ENCODE measurements around the gene SUPT20HL2.
"Not testable (repeated sequence)": the region's sequence is repeated elsewhere in the genome, so short reads cannot be mapped to it uniquely, and the experiment has no call there.

The SUPT20HL2 gene

DNA sequence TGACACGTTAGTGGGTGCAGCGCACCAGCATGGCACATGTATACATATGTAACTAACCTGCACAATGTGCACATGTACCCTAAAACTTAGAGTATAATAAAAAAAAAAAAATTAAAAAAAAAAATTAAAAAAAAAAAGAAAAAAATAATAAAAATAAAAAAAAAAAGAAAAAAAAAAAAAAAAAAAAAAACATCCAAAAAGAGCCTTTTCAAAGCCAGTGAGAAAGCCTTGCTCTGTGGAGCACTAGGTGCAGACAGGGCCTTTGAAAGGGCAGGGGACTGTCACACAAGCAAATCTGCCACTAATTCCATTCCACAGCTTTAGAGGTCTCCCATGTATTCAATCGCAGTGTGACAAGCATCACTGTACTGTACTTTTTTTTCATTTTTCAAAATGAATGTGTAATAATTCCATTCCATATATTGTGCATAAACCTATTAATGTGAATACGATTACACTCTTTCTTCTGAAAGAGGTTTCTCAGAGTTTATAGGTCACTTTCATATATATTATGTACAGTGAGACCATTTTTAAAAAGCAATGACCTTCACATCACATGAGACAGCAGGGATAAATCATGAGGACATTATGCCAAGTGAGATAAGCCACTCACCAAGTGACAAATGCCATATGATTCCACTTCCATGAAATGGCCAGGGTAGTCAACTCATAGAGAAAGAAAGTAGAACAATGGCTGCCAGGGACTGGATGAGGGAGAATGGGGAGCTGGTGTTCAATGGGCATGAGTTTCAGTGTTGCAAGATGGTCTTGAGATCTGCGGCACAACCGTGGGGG lies 4.1 kb downstream of the SUPT20HL2 start:
- not testable (repeated sequence) for DNase-seq (ENCODE audit: extremely low read depth in 1 of 2, low read depth in 1 of 2)

DNA sequence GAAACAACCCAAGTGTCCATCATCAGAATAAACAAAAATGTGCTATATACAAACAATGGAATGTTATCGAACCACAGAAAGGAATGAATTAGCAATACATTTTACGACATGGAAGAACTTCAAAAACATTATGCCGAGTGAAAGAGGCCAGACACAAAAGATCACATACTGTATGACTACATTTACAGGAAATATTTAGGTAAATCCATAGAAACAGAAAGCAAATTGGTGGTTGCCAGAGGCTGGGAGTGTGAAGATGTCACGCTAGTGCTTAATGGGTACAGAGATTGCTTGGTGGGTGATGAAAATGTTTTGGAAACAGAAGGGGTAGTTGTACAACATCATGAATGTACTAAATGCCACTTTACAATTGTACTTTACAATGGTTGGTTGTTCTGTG lies 5.1 kb downstream of the SUPT20HL2 start:
- not testable (repeated sequence) for DNase-seq (ENCODE audit: extremely low read depth in 1 of 2, low read depth in 1 of 2)

DNA sequence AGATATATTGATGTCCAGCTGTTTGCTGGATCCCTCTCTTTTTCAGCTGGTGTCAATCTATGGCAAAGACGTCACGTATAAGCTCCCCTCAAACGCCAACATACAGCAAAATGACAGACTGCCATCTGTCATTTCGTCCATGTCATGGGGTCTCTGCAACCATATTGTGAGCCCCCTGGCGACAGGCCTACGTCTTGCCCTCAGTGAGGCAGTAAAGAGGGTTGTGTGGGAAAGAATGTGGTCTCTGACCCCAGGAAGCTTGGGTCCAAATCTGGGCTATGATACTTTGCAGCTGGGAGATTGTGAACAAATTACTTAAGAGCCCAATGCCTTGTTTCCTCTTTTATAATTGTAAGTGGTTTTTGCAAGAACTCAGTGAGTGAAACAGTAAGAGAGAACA lies 7.4 kb downstream of the SUPT20HL2 start:
- DNase-seq (ENCODE audit: extremely low read depth in 1 of 2, low read depth in 1 of 2): no peak

DNA sequence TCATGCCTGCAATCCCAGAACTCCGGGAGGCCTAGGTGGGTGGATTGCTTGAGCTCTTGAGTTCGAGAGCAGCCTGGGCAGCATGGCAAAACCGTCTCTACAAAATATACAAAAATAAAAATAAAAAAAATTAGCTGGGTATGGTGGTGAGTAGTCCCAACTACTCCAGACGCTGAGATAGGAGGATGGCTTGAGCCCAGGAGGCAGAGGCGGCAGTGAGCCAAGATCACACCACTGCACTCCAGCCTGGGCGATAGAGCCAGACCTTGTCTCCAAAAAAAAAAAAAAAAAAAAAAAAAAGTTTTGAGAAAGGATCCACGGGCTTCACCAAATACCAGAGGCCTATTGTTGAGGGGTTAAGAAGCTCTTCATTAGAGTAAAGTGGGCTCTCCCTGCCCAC lies 8.0 kb downstream of the SUPT20HL2 start:
- DNase-seq (ENCODE audit: extremely low read depth in 1 of 2, low read depth in 1 of 2): no peak

DNA sequence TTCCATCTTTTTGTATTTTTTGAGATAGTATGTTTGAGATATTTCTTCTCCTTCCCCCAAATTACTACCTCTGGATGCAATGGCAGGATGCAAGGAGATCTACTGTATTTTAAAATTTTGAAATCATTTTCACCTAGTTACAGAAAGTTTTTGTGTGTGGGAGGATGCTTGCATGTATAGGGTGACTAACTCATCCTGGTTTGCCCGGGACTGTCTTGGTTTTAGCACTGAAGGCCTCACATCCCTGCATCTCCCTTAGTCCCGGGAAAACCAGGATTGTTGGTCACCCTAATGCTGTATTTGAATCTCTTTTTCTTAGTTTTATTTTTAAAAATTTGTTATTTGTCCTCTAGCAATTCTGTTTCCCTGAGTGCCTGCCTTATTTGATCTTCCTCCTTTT lies 12.1 kb downstream of the SUPT20HL2 start:
- no peak for DNase-seq (ENCODE audit: extremely low read depth in 1 of 2, low read depth in 1 of 2)

DNA sequence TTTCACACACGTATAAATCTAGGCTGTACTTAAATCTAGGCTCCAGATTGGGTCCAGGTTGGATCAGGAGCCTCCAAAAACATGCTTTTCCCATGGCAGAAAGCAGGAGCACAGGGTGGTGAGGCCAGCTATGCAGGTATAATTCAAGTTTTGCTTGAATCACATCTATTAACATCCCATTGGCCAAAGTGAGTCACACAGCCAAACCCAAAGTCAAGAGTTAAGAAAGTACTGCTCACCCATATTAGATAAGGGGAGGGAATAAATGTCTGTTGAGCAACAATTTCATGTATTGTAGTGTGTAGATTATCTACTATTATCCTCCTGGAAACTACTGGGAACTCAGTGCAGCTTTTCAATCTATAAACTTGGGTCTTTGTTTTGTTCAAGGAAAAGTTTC lies 12.8 kb downstream of the SUPT20HL2 start:
- no peak for DNase-seq (ENCODE audit: extremely low read depth in 1 of 2, low read depth in 1 of 2)

DNA sequence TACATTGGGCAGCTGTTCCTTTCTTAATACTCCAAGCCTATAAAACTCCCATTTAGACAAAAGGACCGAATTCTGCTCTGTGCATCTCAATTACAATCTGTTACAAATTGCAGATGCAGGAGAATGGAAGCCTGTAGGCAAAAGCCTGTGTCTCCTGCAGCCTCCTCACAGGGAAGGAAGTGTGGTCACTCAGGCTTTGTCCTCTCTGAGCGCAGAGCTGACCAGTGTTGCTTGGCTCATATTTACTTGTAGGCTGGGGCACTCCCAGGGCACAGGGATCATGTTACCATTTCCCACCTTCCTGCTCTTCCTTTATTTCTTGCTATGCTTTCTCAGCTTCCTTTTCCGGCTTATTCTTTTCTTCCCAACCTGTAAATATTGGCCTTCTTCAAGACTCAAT lies 15.7 kb downstream of the SUPT20HL2 start:
- no peak for DNase-seq (ENCODE audit: extremely low read depth in 1 of 2, low read depth in 1 of 2)

DNA sequence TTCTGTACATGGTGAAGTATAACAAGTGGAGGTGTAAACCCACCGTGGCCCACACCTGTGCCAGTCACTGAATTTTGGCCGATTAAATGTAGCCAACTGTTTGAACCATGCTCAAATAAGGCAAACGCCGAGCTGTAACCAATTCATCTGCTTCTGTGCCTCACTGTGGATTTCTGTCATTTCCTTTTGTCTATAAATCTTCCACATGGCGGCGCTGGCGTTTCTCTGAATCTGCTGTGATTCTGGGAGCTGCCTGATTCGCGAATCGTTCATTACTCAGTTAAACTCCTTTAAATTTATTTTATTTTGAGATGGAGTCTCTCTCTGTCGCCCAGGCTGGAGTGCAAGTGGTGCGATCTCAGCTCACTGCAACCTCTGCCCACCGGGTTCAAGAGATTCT lies 19.2 kb downstream of the SUPT20HL2 start:
- DNase-seq (ENCODE audit: extremely low read depth in 1 of 2, low read depth in 1 of 2): no peak

DNA sequence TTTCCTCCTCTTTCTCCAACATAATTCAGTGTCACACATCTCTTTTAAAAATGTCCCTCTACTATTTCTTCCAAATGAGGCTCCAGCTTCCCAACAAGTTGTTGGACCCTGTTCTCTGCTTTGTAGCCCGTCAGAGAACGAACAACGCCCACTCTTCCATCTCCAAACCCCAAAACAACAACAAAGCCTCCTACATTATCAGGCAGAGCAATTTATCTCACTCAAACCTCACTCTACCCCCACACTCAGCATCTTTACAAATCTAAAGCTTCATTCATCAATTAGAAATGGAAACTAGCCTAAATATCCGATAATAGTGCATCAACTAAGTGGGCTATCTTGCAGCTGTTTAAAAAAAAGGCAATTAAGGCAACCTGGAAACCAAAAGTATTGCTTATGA lies 20.5 kb downstream of the SUPT20HL2 start:
- DNase-seq (ENCODE audit: extremely low read depth in 1 of 2, low read depth in 1 of 2): no peak

DNA sequence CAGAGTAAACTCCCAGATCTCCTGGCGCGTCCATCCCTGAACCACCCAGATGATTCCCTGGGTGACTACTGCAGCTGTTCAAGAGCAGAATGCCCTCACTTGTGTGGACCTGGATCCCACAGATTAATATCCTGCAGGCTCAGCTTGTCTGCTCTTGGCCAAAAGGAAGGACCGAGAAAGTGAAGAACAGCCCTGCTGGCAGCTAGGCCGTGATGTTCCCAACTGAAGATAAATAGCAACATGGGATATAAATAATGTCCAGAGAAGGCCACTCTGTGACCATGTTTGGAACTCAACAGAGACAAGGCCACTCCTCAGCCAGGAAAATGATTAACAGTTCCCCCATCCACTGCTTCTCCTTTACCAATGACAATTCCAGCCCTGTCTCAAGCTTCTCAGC lies 21.5 kb downstream of the SUPT20HL2 start:
- no peak for DNase-seq (ENCODE audit: extremely low read depth in 1 of 2, low read depth in 1 of 2)

DNA sequence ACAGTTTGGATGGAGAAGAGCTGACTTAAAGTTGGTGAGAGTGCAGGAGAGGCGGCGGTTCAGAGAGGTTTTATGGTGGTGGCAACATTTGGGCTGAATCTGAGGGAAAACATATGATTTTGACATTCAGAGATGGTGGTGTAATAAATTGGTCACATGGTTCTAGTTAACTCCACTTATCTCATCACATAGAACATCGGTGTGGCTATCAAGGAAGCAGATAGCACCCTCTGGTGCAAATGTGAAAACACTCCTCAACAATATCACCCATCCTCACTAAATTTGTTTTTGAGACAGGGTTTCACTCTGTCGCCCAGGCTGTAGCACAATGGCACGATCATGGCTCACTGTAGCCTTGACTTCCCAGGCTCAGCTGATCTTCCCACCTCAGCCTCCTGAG lies 28.8 kb downstream of the SUPT20HL2 start:
- DNase-seq (ENCODE audit: extremely low read depth in 1 of 2, low read depth in 1 of 2): no peak

DNA sequence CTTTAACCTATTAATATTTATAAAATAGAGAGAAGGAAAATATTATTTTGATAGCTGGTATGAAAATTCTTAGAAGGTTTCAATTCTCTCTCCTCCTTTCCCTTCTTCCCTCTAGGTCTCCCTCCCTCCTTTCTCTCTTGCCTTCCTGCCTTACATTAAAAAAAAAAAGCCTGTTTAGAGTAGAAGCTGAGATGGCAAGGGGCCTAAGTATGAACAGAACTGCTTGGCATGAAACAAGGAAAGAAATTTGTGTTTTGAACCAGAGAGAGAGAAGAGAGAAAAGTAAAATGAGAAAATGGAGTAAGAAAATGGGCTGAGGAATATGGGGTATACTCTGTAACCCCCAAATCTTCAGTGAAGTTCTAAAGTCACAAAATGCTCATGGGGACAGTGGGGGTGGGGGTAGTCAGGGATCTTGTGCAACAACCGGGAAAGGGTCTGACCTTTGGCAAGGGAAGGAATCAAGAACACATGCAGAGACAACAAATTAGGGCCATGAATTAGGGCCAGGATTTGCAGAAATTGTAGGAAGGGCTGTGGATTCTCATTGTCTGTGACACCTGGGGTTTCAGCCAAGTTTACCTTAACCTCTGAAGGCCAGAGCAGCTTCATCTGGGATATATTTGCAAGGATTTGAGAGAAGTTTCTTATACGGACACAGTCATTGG lies 30.6 kb downstream of the SUPT20HL2 start:
- DNase-seq (ENCODE audit: extremely low read depth in 1 of 2, low read depth in 1 of 2): no peak

DNA sequence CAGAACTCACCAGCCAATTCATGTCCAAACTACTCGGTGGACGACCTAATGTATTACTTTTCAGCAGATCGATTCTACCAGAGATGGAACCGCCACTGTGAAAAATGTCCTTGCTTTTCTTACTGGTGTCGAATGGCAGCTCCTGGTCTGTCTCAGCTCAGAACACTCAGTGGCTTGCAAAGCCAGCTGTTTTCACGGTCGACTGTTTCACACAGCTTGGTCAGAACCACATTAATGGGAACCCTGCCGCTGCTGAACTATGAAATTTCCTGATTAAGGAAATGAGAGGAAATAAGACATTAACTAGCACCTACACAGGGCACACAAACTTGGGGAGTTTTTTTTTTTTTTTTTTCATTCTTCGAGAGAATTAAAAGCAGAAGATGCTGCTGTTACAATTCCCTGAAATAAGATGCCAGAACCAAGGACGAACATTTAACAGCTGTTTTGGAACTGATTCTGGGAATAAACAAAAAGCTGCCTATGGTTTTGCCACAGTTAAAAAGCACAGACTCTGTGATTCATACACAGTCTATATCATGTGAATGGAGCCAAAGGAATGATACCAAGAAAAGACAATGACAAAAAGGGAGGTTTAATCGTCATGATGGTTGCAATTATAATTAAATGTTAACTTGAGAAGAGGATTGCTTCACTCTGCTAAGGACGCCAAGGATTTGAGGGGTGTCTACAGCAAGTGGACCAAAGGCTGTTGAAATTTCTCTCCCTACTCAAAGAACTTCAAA lies 31.3 kb downstream of the SUPT20HL2 start:
- no peak for DNase-seq (ENCODE audit: extremely low read depth in 1 of 2, low read depth in 1 of 2)

DNA sequence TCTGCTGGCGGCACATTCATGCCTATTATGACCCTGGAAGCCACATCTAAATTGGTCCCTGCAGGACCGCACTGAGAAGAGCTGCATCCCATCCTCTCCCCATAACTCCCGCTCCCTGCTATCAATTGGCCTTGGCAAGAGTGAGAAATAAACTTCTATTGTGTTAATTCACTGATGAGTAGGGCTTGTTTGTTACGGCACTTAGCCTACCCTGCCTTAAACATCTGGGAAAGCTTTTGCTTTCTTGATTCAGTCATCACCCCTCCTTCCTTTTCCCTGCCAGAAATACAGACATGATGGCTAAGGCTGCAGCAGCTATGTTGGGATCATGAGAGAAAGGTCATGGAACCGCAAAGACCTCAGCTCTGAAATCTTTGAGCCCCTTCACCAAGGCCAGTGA lies 36.5 kb downstream of the SUPT20HL2 start:
- DNase-seq (ENCODE audit: extremely low read depth in 1 of 2, low read depth in 1 of 2): no peak

DNA sequence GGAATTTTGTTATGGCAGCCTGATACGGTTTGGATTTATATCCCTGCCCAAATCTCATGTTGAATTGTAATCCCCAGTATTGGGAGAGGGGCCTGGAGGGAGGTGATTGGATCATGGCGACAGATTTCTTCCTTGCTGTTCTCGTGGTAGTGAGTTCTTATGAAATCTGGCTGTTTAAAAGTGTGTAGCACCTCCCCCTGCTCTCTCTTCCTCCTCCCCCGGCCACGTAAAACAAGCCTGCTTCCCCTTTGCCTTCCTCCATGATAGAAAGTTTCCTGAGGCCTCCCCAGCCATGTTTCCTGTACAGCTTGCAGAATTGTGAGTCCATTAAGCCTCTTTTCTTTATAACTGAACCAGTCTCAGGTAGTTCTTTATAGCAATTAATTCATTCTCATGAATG lies 37.9 kb downstream of the SUPT20HL2 start:
- DNase-seq (ENCODE audit: extremely low read depth in 1 of 2, low read depth in 1 of 2): no peak

DNA sequence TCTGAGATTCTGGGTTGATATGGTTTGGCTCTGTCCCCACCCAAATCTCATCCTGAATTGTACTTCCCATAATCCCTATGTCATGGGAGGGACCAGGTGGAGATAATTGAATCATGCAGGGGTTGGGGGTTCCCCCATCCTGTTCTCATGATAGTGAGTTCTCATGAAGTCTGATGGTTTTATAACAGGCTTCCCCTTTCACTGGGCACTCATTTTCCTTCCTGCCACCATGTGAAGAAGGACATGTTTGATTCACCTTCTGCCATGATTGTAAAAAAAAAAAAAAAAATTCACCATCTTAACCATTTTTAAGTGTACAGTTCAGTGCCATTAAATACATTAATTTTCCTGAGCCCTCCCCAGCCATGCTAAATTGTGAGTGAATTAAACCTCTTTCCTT lies 42.6 kb downstream of the SUPT20HL2 start:
- DNase-seq (ENCODE audit: extremely low read depth in 1 of 2, low read depth in 1 of 2): no peak

DNA sequence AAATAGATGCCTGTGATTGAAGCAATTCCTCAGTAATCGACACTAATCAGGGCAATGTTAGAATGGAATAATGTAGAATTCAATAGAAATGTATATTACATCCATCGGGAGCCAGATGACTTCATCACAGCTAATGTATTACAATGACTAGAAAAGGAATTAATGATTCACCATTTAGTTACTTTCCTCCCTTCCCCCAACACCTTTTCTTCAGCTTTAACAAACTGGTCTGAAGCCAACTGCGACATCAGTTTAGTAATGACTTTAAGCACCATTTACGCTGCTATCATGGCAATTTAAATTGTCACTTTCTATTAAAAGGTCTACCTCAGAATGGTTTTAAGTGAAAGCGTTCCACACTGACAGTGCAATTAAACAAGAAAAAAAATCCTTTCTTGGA lies 45.1 kb downstream of the SUPT20HL2 start:
- no peak for DNase-seq (ENCODE audit: extremely low read depth in 1 of 2, low read depth in 1 of 2)

DNA sequence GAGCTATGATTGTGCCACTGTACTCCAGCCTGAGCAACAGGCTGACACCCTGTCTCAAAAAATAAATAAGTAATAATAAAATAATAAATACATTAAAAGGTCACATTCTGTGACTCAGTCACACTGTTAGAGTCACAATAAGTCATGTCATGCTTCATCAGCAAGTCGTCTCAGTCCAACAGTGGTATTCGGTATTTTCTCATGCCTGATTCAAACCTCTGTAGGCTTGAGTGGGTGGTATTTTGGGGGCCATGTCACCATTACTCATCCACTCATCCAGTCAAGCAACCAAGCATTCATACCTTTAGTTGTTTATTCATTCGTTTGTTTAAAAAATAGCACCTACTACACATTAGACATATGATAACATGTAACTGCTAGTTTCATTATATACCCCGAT lies 46.9 kb downstream of the SUPT20HL2 start:
- no peak for DNase-seq (ENCODE audit: extremely low read depth in 1 of 2, low read depth in 1 of 2)

DNA sequence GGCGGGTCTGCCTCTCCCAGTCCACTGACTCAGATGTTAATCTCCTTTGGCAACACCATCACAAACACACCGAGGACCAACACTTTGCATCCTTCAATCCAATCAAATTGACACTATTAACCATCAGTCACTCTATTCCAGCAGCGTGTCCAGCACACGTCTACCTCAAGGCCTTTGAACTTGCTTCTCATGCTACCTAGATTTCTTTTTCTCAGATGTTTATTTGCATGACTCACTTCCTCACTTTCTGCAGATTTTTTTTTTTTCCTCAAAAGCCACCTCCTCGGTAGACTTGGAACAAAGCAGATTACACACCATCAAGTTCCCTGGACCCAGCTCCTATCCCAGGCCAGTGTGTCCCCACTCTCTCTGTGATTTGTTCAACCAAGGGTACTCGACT lies 49.5 kb downstream of the SUPT20HL2 start:
- no peak for DNase-seq (ENCODE audit: extremely low read depth in 1 of 2, low read depth in 1 of 2)

DNA sequence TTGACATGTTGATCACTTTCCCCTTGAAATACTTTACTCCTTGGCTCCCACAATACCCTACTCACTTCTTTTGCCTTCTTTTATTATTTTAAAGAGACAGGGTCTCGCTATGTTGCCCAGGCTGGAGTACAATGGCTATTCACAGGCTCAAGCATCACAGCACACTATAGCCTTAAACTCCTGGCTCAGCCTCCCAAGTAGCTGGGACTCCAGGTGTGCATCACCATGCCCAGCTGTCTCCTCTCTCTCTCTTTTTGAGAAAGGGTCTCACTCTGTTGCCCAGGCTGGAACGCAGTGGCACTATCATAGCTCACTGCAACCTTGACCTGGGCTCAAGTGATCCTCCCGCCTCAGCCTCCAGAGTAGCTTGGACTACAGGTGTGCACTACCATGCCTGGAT lies 51.6 kb downstream of the SUPT20HL2 start:
- no peak for DNase-seq (ENCODE audit: extremely low read depth in 1 of 2, low read depth in 1 of 2)
